Measurements from ENCODE around the gene ALG14. TPM values are rescaled to one million over a fixed set of nuclear protein-coding genes. Genes with fewer than 3 reads are reported as not detected.
A peak's percentile ranks its signal among the peaks of the same experiment; 100 is the strongest.

ALG14 gene
- total RNA-seq, 1 donor from 2014 or later = 3.4 TPM

DNA sequence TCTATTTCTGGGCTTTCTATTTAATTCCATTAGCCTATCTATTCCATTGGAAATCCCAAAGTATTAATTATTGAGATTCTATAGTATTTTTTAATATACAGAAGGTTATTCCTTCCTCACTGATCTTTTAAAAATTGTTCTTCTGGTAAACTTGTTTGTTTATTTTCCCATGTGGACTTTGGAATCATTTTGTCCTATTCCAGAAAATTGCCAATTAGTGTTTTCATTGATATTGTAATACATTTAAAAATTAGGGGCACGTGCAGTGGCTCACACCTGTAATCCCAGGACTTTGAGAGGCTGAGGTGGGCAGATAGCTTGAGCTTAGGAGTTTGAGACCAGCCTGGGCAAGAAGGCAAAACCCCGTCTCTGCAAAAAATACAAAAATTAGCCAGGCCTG, 36.0 kb upstream of the ALG14 start:
- Histone ChIP-seq H3K36me3 (no peaks in the 10 kb centered on the region), H3K4me3 (no peak overlapping the region), H3K9me3 (no peaks in the 10 kb centered on the region), H3K4me1 (no peaks in the 10 kb centered on the region), H3K27me3 (peaks cover 7% of the 10 kb centered on the region), H3K27ac (no peak overlapping the region)
- DNase-seq = no peak
- no peak for ATAC-seq
- intact Hi-C loops (cut with DNase I) = no loop called here
- TF ChIP-seq CTCF (IDR thresholded peaks at IDR 0.05) = no peak

DNA sequence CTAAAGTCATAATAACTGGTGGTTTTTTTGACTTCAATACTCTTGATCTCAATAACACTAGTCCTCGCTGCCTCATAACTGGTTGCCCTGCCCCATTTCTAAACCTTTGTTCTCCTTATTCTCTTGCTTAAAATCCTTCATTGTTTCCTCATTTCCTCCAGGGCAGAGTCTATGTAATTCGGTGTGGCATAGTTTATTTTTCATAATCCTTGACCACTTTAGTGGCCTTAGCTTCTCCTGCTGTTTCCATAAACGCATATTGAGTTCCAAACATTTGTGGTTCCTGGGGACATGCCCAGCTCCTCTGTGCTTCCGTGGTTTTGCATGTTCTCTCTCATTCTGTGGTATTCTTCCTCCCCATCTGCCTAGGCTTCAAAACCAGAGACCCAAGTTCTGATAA, 25.4 kb upstream of the ALG14 start:
- Histone ChIP-seq H3K4me3 (no peak overlapping the region), H3K27me3 (no peaks in the 10 kb centered on the region), H3K9me3 (no peaks in the 10 kb centered on the region), H3K36me3 (no peaks in the 10 kb centered on the region), H3K27ac (no peak overlapping the region), H3K4me1 (no peaks in the 10 kb centered on the region)
- ATAC-seq (peak; percentile 75), DNase-seq (no peak)
- no peak for TF ChIP-seq CTCF (IDR thresholded peaks at IDR 0.05)
- intact Hi-C loops (cut with DNase I) = no loop called here

DNA sequence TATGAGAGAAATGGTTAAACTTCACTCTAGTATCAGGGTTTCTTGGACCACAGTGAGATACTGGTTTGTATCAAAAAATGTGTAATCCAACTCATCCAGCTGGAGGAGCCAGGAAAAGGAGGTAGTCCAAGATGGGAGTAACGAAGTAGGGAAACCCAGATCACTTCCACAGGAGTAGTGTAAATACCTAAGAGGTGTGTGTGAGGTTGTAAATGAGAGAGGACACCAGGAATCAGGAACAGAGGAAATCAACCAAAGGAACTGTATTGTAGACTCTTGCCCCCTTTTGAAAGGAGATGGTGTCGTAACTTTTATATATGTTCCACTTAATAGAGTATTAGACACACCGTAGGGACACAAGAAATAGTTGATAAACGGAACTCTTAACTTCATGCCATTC, 24.7 kb upstream of the ALG14 start:
- H3K4me3 ChIP-seq = no peak overlapping the region
- no peak overlapping the region for H3K27ac ChIP-seq
- H3K9me3 ChIP-seq = no peaks in the 10 kb centered on the region
- no peaks in the 10 kb centered on the region for H3K36me3 ChIP-seq
- no peaks in the 10 kb centered on the region for H3K4me1 ChIP-seq
- ATAC-seq (no peak), DNase-seq (no peak)
- intact Hi-C loops (cut with DNase I) = no loop called here
- no peak for TF ChIP-seq CTCF (IDR thresholded peaks at IDR 0.05)
- H3K27me3 ChIP-seq = no peaks in the 10 kb centered on the region

GRCh38 chr1:95096218-95096841, 23.6 kb upstream of the ALG14 start:
- TF ChIP-seq CTCF (IDR thresholded peaks at IDR 0.05) = no peak
- intact Hi-C loops (cut with DNase I) = no loop called here
- no peak for DNase-seq
- no peak overlapping the region for H3K27ac ChIP-seq
- no peak overlapping the region for H3K4me3 ChIP-seq
- ATAC-seq = no peak
- H3K27me3 ChIP-seq = no peaks in the 10 kb centered on the region
- H3K36me3 ChIP-seq = no peaks in the 10 kb centered on the region
- no peaks in the 10 kb centered on the region for H3K9me3 ChIP-seq
- no peaks in the 10 kb centered on the region for H3K4me1 ChIP-seq

DNA sequence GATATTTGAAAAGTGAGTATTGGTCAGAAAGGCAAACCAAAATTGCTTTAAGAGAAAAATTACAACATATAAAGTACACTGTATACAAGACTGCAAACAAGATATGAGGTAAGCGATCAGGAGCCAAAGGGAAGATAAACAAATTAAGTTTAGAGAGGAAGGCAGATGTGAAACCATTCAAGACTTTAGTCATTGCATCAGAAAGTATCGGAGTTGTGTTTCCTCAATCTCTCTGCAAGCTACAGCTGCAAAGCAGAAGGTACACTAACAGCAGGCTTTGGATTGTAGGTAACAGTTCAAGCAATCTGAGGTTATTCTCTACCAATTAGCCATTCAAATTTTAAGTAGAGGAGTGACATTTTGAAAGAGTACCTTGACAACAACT, 23.1 kb upstream of the ALG14 start:
- no peak for TF ChIP-seq CTCF (IDR thresholded peaks at IDR 0.05)
- no peaks in the 10 kb centered on the region for H3K36me3 ChIP-seq
- ATAC-seq (peak; percentile 81), DNase-seq (no peak)
- no peaks in the 10 kb centered on the region for H3K27me3 ChIP-seq
- no peak overlapping the region for H3K27ac ChIP-seq
- no peaks in the 10 kb centered on the region for H3K4me1 ChIP-seq
- no peak overlapping the region for H3K4me3 ChIP-seq
- no peaks in the 10 kb centered on the region for H3K9me3 ChIP-seq
- intact Hi-C loops (cut with DNase I) = no loop called here

DNA sequence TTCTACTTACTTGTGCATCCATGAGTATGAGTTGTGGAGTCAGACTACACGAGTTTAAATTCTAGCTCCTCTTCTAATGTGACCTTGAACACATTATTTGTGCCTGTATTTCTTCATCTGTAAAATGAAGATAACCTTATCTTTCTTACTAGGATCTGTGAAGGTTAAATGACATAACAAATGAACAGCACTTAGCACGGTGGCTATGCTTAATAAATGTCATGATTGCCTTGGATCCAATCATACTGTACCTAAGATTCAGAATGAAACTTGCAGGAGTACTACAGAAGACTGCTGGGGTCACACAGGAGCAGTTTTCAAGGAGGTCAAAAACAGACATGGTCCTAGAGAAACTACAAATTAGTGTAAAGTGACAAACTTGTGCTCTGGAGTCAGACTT, 22.2 kb upstream of the ALG14 start:
- Histone ChIP-seq H3K4me3 (no peak overlapping the region), H3K4me1 (no peaks in the 10 kb centered on the region), H3K9me3 (no peaks in the 10 kb centered on the region), H3K27me3 (no peaks in the 10 kb centered on the region), H3K27ac (no peak overlapping the region), H3K36me3 (no peaks in the 10 kb centered on the region)
- intact Hi-C loops (cut with DNase I) = no loop called here
- no peak for DNase-seq
- TF ChIP-seq CTCF (IDR thresholded peaks at IDR 0.05) = no peak
- no peak for ATAC-seq

All from upper lobe of right lung (tissue), 1 donor.